ENCODE measurements around the gene RRBP1.

GRCh38 chr20:17614176-17614811, 67.7 kb downstream of the RRBP1 start:
- TF ChIP-seq CTCF (IDR thresholded peaks at IDR 0.05) (no peak), POLR2A (IDR thresholded peaks at IDR 0.05) (no peak)
